Loucy (cell line): ENCODE data around the gene SH3TC2.

Experiments used
- H2AFZ ChIP-seq: fragments of 200-600 bp; sonication (generic); 2 replicates; pipeline ENCODE4 v1.6.0; 2016; ENCODE audit warnings: antibody characterized with exemption, mild to moderate bottlenecking, low read length, moderate library complexity
- H3F3A ChIP-seq: fragments of 200-600 bp; 2 replicates; pipeline ENCODE4 v1.6.0; 2016; ENCODE audit warnings: antibody characterized with exemption, low read depth, mild to moderate bottlenecking
- H3K27me3 ChIP-seq: fragments of 200-600 bp; sonication (generic); 2 replicates; pipeline ENCODE4 v1.6.1; 2014; ENCODE audit warnings: low read length, mild to moderate bottlenecking; ENCODE audit not compliant: insufficient read depth, poor library complexity, severe bottlenecking
- H3K36me3 ChIP-seq: fragments of 200-600 bp; sonication (generic); 2 replicates; pipeline ENCODE4 v1.6.1; 2016; ENCODE audit warnings: low read length; ENCODE audit not compliant: insufficient read depth
- H3K4me1 ChIP-seq: fragments of 200-600 bp; sonication (generic); 2 replicates; pipeline ENCODE4 v1.5.1; 2014; ENCODE audit warnings: low read length, mild to moderate bottlenecking; ENCODE audit not compliant: insufficient read depth, poor library complexity, severe bottlenecking
- H3K4me2 ChIP-seq: fragments of 200-600 bp; sonication (generic); 2 replicates; pipeline ENCODE4 v1.6.0; 2014; ENCODE audit warnings: antibody characterized with exemption, low read length, low read depth, mild to moderate bottlenecking; ENCODE audit not compliant: poor library complexity, severe bottlenecking
- H3K4me3 ChIP-seq: fragments of 200-600 bp; sonication (generic); 2 replicates; pipeline ENCODE4 v1.5.1; 2014; ENCODE audit warnings: low read length, mild to moderate bottlenecking, mixed read lengths; ENCODE audit not compliant: poor library complexity, severe bottlenecking
- H3K79me2 ChIP-seq: fragments of 200-600 bp; sonication (generic); 2 replicates; pipeline ENCODE4 v1.6.1; 2014; ENCODE audit warnings: low read length; ENCODE audit not compliant: insufficient read depth
- H3K9ac ChIP-seq: fragments of 200-600 bp; sonication (generic); 2 replicates; pipeline ENCODE4 v1.6.0; 2014; ENCODE audit warnings: mild to moderate bottlenecking, low read depth, low read length, moderate library complexity; ENCODE audit not compliant: poor library complexity, severe bottlenecking
- H3K9me2 ChIP-seq: fragments of 200-600 bp; sonication (generic); replicated peaks from 2 replicates; pipeline ENCODE4 v1.6.1; 2016; ENCODE audit warnings: low read depth, low read length, mixed read lengths
- H3K9me3 ChIP-seq: fragments of 200-600 bp; sonication (generic); 2 replicates; pipeline ENCODE4 v1.6.1; 2014; ENCODE audit warnings: mild to moderate bottlenecking, antibody characterized with exemption, low read length, low read depth; ENCODE audit not compliant: insufficient read depth
- H4K20me1 ChIP-seq: fragments of 200-600 bp; sonication (generic); 2 replicates; pipeline ENCODE4 v1.6.0; 2014; ENCODE audit warnings: antibody characterized with exemption, low read length, mild to moderate bottlenecking; ENCODE audit not compliant: insufficient read depth, poor library complexity, severe bottlenecking
- CTCF ChIP-seq: fragments of 200-600 bp; sonication (generic); conservative IDR thresholded peaks from 2 replicates; pipeline ENCODE4 v1.5.1; 2014; ENCODE audit warnings: mild to moderate bottlenecking, antibody characterized with exemption, low read length
- EZH2phosphoT487 ChIP-seq: fragments of 200-600 bp; IDR thresholded peaks from 2 replicates; pipeline ENCODE4 v1.6.1; 2018; ENCODE audit warnings: antibody characterized with exemption, mild to moderate bottlenecking, moderate library complexity, borderline replicate concordance

Gene SH3TC2

GRCh38 chr5:148986636-148987035 is 76.2 kb downstream of the SH3TC2 start:
- Histone ChIP-seq H2AFZ (no peak overlapping the region), H3K4me2 (no peak overlapping the region), H3K9ac (no peak overlapping the region), H3K79me2 (no peaks in the 10 kb centered on the region), H3K4me3 (no peak overlapping the region), H3K36me3 (no peaks in the 10 kb centered on the region), H3K9me3 (no peaks in the 10 kb centered on the region), H3F3A (no peaks in the 10 kb centered on the region), H3K27me3 (no peaks in the 10 kb centered on the region), H4K20me1 (no peaks in the 10 kb centered on the region), H3K9me2 (no peaks in the 10 kb centered on the region), H3K4me1 (no peaks in the 10 kb centered on the region)
- no peak for TF ChIP-seq CTCF
- TF ChIP-seq EZH2phosphoT487 = no peak

GRCh38 chr5:148984345-148984744 is 78.5 kb downstream of the SH3TC2 start:
- no peaks in the 10 kb centered on the region for H3K27me3 ChIP-seq
- H3F3A ChIP-seq = no peaks in the 10 kb centered on the region
- no peak overlapping the region for H3K4me3 ChIP-seq
- H3K79me2 ChIP-seq = no peaks in the 10 kb centered on the region
- no peaks in the 10 kb centered on the region for H3K4me1 ChIP-seq
- no peak overlapping the region for H3K4me2 ChIP-seq
- no peak overlapping the region for H2AFZ ChIP-seq
- H3K9me3 ChIP-seq = no peaks in the 10 kb centered on the region
- no peaks in the 10 kb centered on the region for H3K9me2 ChIP-seq
- TF ChIP-seq CTCF = no peak
- TF ChIP-seq EZH2phosphoT487 = no peak
- no peaks in the 10 kb centered on the region for H3K36me3 ChIP-seq
- H4K20me1 ChIP-seq = no peaks in the 10 kb centered on the region
- no peak overlapping the region for H3K9ac ChIP-seq

GRCh38 chr5:148981353-148981752 is 81.5 kb downstream of the SH3TC2 start:
- Histone ChIP-seq H3K36me3 (no peaks in the 10 kb centered on the region), H3K9me3 (no peaks in the 10 kb centered on the region), H3K4me2 (no peak overlapping the region), H3K4me3 (no peak overlapping the region), H2AFZ (no peak overlapping the region), H3K27me3 (no peaks in the 10 kb centered on the region), H3K79me2 (no peaks in the 10 kb centered on the region), H3K9ac (no peak overlapping the region), H3F3A (no peaks in the 10 kb centered on the region), H3K9me2 (no peaks in the 10 kb centered on the region), H3K4me1 (peaks cover 5% of the 10 kb centered on the region), H4K20me1 (no peaks in the 10 kb centered on the region)
- TF ChIP-seq EZH2phosphoT487 = no peak
- no peak for TF ChIP-seq CTCF
